K562 (cell line): ENCODE data around the gene SRF. TPM values are rescaled to one million over a fixed set of nuclear protein-coding genes. Genes with fewer than 3 reads are reported as not detected.

ENCODE experiments used
- ATAC-seq: fragments of 200-7000 bp; cut with Tn5 transposase; 3 replicates; pipeline ENCODE4 v1.9.1; 2020; ENCODE audit warnings: moderate library complexity
- BruUV-seq: library from RNA; stranded (reverse); fragments of 400-500 nt; replicated peaks from 2 replicates; lab custom pipeline; 2021; lab: Mats Ljungman, UMichigan
- CTCF ChIA-PET: fragments of 300-600 bp; formaldehyde crosslinking; extraction: SDS; loops from one replicate; lab custom pipeline; 2021; ENCODE audit warnings: low intra/inter-chr PET ratio; lab: Yijun Ruan, JAX
- POLR2A ChIA-PET: fragments of 300-600, 350-650 bp; sonication (Branson Sonifier 250); formaldehyde crosslinking; extraction: SDS; loops from one replicate; lab custom pipeline; 2021; ENCODE audit warnings: antibody characterized with exemption, inconsistent platforms; lab: Yijun Ruan, JAX
- DNase-seq, 4 experiments: peaks; one replicate each; pipeline versions ENCODE4 v3.0.0 to v3.0.0-alpha.2; 2011 to 2018; ENCODE audit warnings: low spot score in 3 of 4, mixed read lengths in 3 of 4; ENCODE audit errors: extremely low read depth in 1 of 4
- FAIRE-seq: peaks from 2 replicates; lab custom pipeline; 2011; peaks lifted over from hg19 to GRCh38; lab: Jason Lieb, UNC
- H2AFZ ChIP-seq: 2 replicates; pipeline ENCODE4 v1.6.0; 2011; ENCODE audit warnings: low read depth, low read length, control low read depth, inconsistent platforms
- H3K27ac ChIP-seq: fragments of 200-600 bp; 3 replicates; pipeline ENCODE4 v1.8.0; 2011; ENCODE audit warnings: low read depth, mild to moderate bottlenecking, control low read depth, inconsistent platforms, low read length, moderate library complexity, mixed read lengths; ENCODE audit errors: extremely low read depth
- H3K27me3 ChIP-seq, 2 experiments: fragments of 300-600 bp in 1 of 2; 2 replicates in 1 of 2; 3 replicates in 1 of 2; pipeline versions ENCODE4 v1.6.0 to v1.8.0; 2011; ENCODE audit warnings: inconsistent platforms in 2 of 2, low read length in 2 of 2, mild to moderate bottlenecking in 1 of 2, mixed read lengths in 1 of 2, moderate library complexity in 1 of 2; ENCODE audit not compliant: control insufficient read depth in 2 of 2, insufficient read depth in 2 of 2
- H3K36me3 ChIP-seq: fragments of 300-600 bp; 3 replicates; pipeline ENCODE4 v1.8.0; 2011; ENCODE audit warnings: mild to moderate bottlenecking, low read length, inconsistent platforms; ENCODE audit not compliant: control insufficient read depth, insufficient read depth
- H3K4me1 ChIP-seq, 2 experiments: fragments of 200-600 bp in 1 of 2; replicated peaks in 1 of 2; 2 replicates in 1 of 2; 3 replicates in 1 of 2; pipeline versions ENCODE4 v1.5.1 to v1.8.0; 2011; ENCODE audit warnings: inconsistent platforms in 2 of 2, low read length in 2 of 2, mild to moderate bottlenecking in 1 of 2, mixed read lengths in 1 of 2, moderate library complexity in 1 of 2; ENCODE audit not compliant: control insufficient read depth in 2 of 2, insufficient read depth in 2 of 2
- H3K4me2 ChIP-seq: 2 replicates; pipeline ENCODE4 v1.6.1; 2011; ENCODE audit warnings: low read length, control low read depth, inconsistent platforms, mixed read lengths; ENCODE audit not compliant: insufficient read depth
- H3K4me3 ChIP-seq: fragments of 200-600 bp; sonication (generic), shearing (Covaris generic); 2 replicates; pipeline ENCODE4 v1.5.1; 2016; ENCODE audit warnings: control low read depth, inconsistent platforms
- H3K79me2 ChIP-seq: fragments of 200-600 bp; 3 replicates; pipeline ENCODE4 v1.8.0; 2011; ENCODE audit warnings: low read length, inconsistent platforms; ENCODE audit not compliant: control insufficient read depth, insufficient read depth
- H3K9ac ChIP-seq, 2 experiments: 2 replicates each; pipeline versions ENCODE4 v1.6.0 to v1.6.1; 2011; ENCODE audit warnings: low read depth in 2 of 2, low read length in 2 of 2, control low read depth in 1 of 2, inconsistent platforms in 1 of 2, mild to moderate bottlenecking in 1 of 2, mixed read lengths in 1 of 2; ENCODE audit not compliant: insufficient read depth in 1 of 2
- H3K9me1 ChIP-seq: one replicate; pipeline ENCODE4 v1.6.0; 2011; ENCODE audit warnings: inconsistent platforms, mild to moderate bottlenecking, low read length, moderate library complexity; ENCODE audit not compliant: control insufficient read depth, insufficient read depth
- H3K9me3 ChIP-seq: replicated peaks from 2 replicates; pipeline ENCODE4 v1.5.1; 2011; ENCODE audit warnings: low read depth, low read length, inconsistent platforms; ENCODE audit not compliant: control insufficient read depth, insufficient read depth
- H4K20me1 ChIP-seq: replicated peaks from 2 replicates; pipeline ENCODE4 v1.6.1; 2011; ENCODE audit warnings: low read length, inconsistent platforms, mixed read lengths; ENCODE audit not compliant: control insufficient read depth, insufficient read depth
- FOXJ3 ChIP-seq: sonication (generic); formaldehyde crosslinking; IDR thresholded peaks from 2 replicates; pipeline ENCODE4 v1.4.0; 2020; ENCODE audit warnings: mild to moderate bottlenecking, missing genetic modification reagents
- POLR2G ChIP-seq: fragments of 200-400 bp; formaldehyde crosslinking; IDR thresholded peaks from 2 replicates; pipeline ENCODE4 v1.6.1; 2017; ENCODE audit warnings: low read depth, mild to moderate bottlenecking, antibody characterized with exemption, low read length, moderate library complexity
- WGBS: fragments of 100-300 bp; shearing (Covaris generic); methylation state at CpG from one replicate; pipeline ENCODE4 v1.1.6; 2016; ENCODE audit warnings: low coverage, mixed read lengths; ENCODE audit not compliant: insufficient coverage; ENCODE audit errors: missing lambda C conversion rate; 5-methylcytosine and 5-hydroxymethylcytosine counted together
- in situ Hi-C: fragments of 300-500 bp; cut with MboI; formaldehyde crosslinking; loops from 4 replicates; pipeline ENCODE4 v1.15.0; 2018; ENCODE audit warnings: inconsistent platforms, mixed read lengths
- intact Hi-C: fragments of 100-400 bp; cut with micrococcal nuclease; formaldehyde crosslinking; loops from 2 replicates; pipeline ENCODE4 v1.14.2; 2022
- polyA plus RNA-seq, 8 experiments: library from polyadenylated mRNA; depleted of rRNA in 4 of 8; stranded (reverse) in 5 of 8; unstranded in 3 of 8; fragments of >200 nt; fragmentation: Nextera tagmentation in 2 of 8; fragmentation: Illumina TruSeq in 1 of 8; extraction: Ambion mirVana in 2 of 8; extraction: Trizol in 1 of 8; gene quantifications; 2 replicates each; pipeline versions ENCODE4 v1.2.1 to v1.2.3, GENCODE V29; 2011 to 2014; ENCODE audit warnings: inconsistent platforms in 1 of 8, missing spikeins in 1 of 8
- total RNA-seq, 7 experiments: library from RNA; depleted of rRNA in 6 of 7; stranded (reverse); fragments of >200 nt in 6 of 7; fragmentation: Illumina TruSeq in 2 of 7; extraction: Trizol in 2 of 7; gene quantifications; 2 replicates each; pipeline versions ENCODE4 v1.2.1 to v1.2.3, GENCODE V29; 2011 to 2021; ENCODE audit warnings: low replicate concordance in 1 of 7
- TF ChIP-seq, protein P1 (sequence below), 2 experiments: fragments of 450-650 bp; conservative IDR thresholded peaks; 2 replicates each; pipeline ENCODE4 v1.6.1; 2017; ENCODE audit warnings: mild to moderate bottlenecking in 2 of 2, moderate library complexity in 2 of 2

SRF gene
- total and polyA plus RNA-seq, 9 of the 15 experiments (the other 6 are each of a cell fraction or from before 2014, with no cell fraction given) = 2.5 to 37.0 (median 24.6) TPM

DNA sequence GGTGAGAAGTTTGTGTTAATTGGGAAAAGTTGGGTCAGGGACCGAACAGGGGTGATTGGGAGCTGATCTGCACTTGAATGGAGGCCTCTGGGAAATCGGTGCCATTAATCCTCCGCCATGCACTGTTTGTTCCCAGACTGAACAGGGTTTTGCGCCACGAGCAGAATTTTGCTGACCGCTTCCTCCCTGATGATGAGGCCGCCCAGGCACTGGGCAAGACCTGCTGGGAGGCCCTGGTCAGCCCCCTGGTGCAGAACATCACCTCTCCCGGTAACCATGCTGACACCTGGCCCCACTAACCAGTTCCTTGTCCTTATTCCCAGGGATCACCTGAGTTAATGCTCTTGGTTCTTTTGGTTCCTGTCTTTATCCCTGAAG, 32.6 kb downstream of the SRF start:
- Histone ChIP-seq H3K4me1 (peaks cover 0 to 3% of the 10 kb centered on the region in 2 experiments; a peak in 2 of 5 replicates), H3K79me2 (no peaks in the 10 kb centered on the region), H3K27me3 (no peaks in the 10 kb centered on the region), H3K36me3 (0 out of 3 replicates have a peak, but pooled peaks cover 4% of the 10 kb centered on the region), H3K27ac (no peak overlapping the region), H3K4me3 (no peak overlapping the region), H3K9me3 (no peaks in the 10 kb centered on the region), H4K20me1 (no peaks in the 10 kb centered on the region; the same call in 1 of the 2 replicates), H2AFZ (no peak overlapping the region), H3K4me2 (no peak overlapping the region), H3K9ac (no peak overlapping the region), H3K9me1 (no peaks in the 10 kb centered on the region)
- TF ChIP-seq, protein P1, sequence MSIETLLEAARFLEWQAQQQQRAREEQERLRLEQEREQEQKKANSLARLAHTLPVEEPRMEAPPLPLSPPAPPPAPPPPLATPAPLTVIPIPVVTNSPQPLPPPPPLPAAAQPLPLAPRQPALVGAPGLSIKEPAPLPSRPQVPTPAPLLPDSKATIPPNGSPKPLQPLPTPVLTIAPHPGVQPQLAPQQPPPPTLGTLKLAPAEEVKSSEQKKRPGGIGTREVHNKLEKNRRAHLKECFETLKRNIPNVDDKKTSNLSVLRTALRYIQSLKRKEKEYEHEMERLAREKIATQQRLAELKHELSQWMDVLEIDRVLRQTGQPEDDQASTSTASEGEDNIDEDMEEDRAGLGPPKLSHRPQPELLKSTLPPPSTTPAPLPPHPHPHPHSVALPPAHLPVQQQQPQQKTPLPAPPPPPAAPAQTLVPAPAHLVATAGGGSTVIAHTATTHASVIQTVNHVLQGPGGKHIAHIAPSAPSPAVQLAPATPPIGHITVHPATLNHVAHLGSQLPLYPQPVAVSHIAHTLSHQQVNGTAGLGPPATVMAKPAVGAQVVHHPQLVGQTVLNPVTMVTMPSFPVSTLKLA (conservative IDR thresholded peaks at IDR 0.05) = no peak
- TF ChIP-seq POLR2G (0 out of 2 replicates have a peak, but pooled peaks have one; percentile 3), FOXJ3 (CRISPR knock-in tag) (no peak)
- in situ Hi-C loops (no loop called here), intact Hi-C loops (no loop called here)
- FAIRE-seq = no peak
- no peak for ATAC-seq
- 73% methylated on average over 8 of the region's 8 CpGs for WGBS
- CTCF ChIA-PET = no interaction called here
- DNase-seq = no peak
- POLR2A ChIA-PET = interaction anchor here (0.6 to 1.0 kb wide), 3 partner anchors 15 to 24 kb away, joined by 3 read pairs; no protein-coding TSS in a partner anchor
- BruUV-seq = no TSS peak
